Endothelial cell of umbilical vein (primary cell): ENCODE data around the gene WRAP53.

Source experiments
- CTCF ChIP-seq, 2 donors: IDR thresholded peaks; 1 replicate in 1 of 2; 2 replicates in 1 of 2; pipeline ENCODE4 v1.5.1; 2011; ENCODE audit warnings: low read length in 2 of 2, mild to moderate bottlenecking in 2 of 2, moderate library complexity in 2 of 2, control low read depth in 1 of 2, inconsistent platforms in 1 of 2, low read depth in 1 of 2; ENCODE audit not compliant: insufficient read depth in 1 of 2; ENCODE audit errors: extremely low read depth in 1 of 2
- POLR2A ChIP-seq: IDR thresholded peaks from 2 replicates; pipeline ENCODE4 v1.6.1; 2012; ENCODE audit warnings: low read depth, mild to moderate bottlenecking, control low read depth, low read length
- POLR2AphosphoS5 ChIP-seq: IDR thresholded peaks from 2 replicates; pipeline ENCODE4 v1.6.1; 2012; ENCODE audit warnings: low read depth, mild to moderate bottlenecking, control low read depth, low read length, moderate library complexity; ENCODE audit not compliant: insufficient read depth

- no peak for TF ChIP-seq POLR2A
- TF ChIP-seq POLR2AphosphoS5, result no peak
- no peak for TF ChIP-seq CTCF (IDR thresholded peaks at IDR 0.05; ENCODE audit: extremely low read depth in 1 of 2, insufficient read depth in 1 of 2, low read depth in 1 of 2, low read length in 2 of 2)
These were observed 59.9 kb downstream of the WRAP53 start for GRCh38 chr17:7748076-7748775.
